WTC11 (cell line): ENCODE results near the gene ADD1. TPM values are rescaled to one million over a fixed set of nuclear protein-coding genes. Genes with fewer than 3 reads are reported as not detected.
A peak's percentile ranks its signal among the peaks of the same experiment; 100 is the strongest.

Experiments
- ATAC-seq: fragments of 200-7000 bp; cut with Tn5 transposase; 2 replicates; pipeline ENCODE4 v1.10.0; 2021; ENCODE audit warnings: mild to moderate bottlenecking, moderate library complexity
- CTCF ChIA-PET: fragments of 300-600 bp; sonication (Branson Sonifier 250); formaldehyde crosslinking; loops from one replicate; lab custom pipeline; 2021; ENCODE audit warnings: antibody characterized with exemption; lab: Charles Lee
- POLR2A ChIA-PET: fragments of 350-600 bp; sonication (Branson Sonifier 250); formaldehyde crosslinking; loops from one replicate; lab custom pipeline; 2021; ENCODE audit warnings: antibody characterized with exemption; lab: Charles Lee
- DNase-seq: peaks from one replicate; pipeline ENCODE4 v3.0.0; 2021; ENCODE audit warnings: low spot score
- H3K27ac Mint-ChIP-seq: 2 replicates; pipeline ENCODE4 v1.8.0; 2021; ENCODE audit warnings: mixed read lengths
- H3K27me3 Mint-ChIP-seq: 2 replicates; pipeline ENCODE4 v1.8.0; 2021; ENCODE audit warnings: low read depth, mild to moderate bottlenecking, moderate library complexity, mixed read lengths
- H3K36me3 Mint-ChIP-seq: 2 replicates; pipeline ENCODE4 v1.8.0; 2021; ENCODE audit warnings: mixed read lengths
- H3K4me1 Mint-ChIP-seq: 2 replicates; pipeline ENCODE4 v1.8.0; 2022; ENCODE audit warnings: mixed read lengths
- H3K4me3 Mint-ChIP-seq: 2 replicates; pipeline ENCODE4 v1.8.0; 2021; ENCODE audit warnings: mild to moderate bottlenecking, moderate library complexity, mixed read lengths
- H3K9me3 Mint-ChIP-seq: 2 replicates; pipeline ENCODE4 v1.8.0; 2021; ENCODE audit warnings: mixed read lengths
- ATF1 ChIP-seq: sonication (generic); formaldehyde crosslinking; IDR thresholded peaks from 2 replicates; pipeline ENCODE4 v1.8.1; 2023; ENCODE audit warnings: mild to moderate bottlenecking, moderate library complexity, missing genetic modification reagents
- GABPB1 ChIP-seq: sonication (generic); formaldehyde crosslinking; IDR thresholded peaks from 2 replicates; pipeline ENCODE4 v1.8.1; 2023; ENCODE audit warnings: mild to moderate bottlenecking, missing genetic modification reagents
- GRHL2 ChIP-seq: fragments of 250-450 bp; sonication (Bioruptor Pico); IDR thresholded peaks from 2 replicates; pipeline ENCODE4 v1.8.0; 2022; ENCODE audit warnings: mild to moderate bottlenecking, moderate library complexity; ENCODE audit not compliant: insufficient replicate concordance, severe bottlenecking
- JAZF1 ChIP-seq: fragments of 250-450 bp; sonication (Bioruptor Pico); IDR thresholded peaks from 2 replicates; pipeline ENCODE4 v1.9.0; 2021; ENCODE audit warnings: moderate library complexity, mild to moderate bottlenecking, inconsistent platforms
- KAT7 ChIP-seq: sonication (generic); formaldehyde crosslinking; IDR thresholded peaks from 2 replicates; pipeline ENCODE4 v1.8.1; 2023; ENCODE audit warnings: missing genetic modification reagents, mild to moderate bottlenecking, borderline replicate concordance
- MXD4 ChIP-seq: fragments of 250-450 bp; sonication (Bioruptor Pico); IDR thresholded peaks from 2 replicates; pipeline ENCODE4 v1.8.0; 2021; ENCODE audit warnings: mild to moderate bottlenecking, moderate library complexity, borderline replicate concordance
- NFE2L1 ChIP-seq: sonication (generic); formaldehyde crosslinking; IDR thresholded peaks from 2 replicates; pipeline ENCODE4 v1.8.1; 2023; ENCODE audit warnings: missing genetic modification reagents
- OVOL2 ChIP-seq: fragments of 250-450 bp; sonication (Bioruptor Pico); IDR thresholded peaks from 2 replicates; pipeline ENCODE4 v1.9.0; 2021; ENCODE audit warnings: mild to moderate bottlenecking, borderline replicate concordance
- SMAD3 ChIP-seq: sonication (generic); formaldehyde crosslinking; IDR thresholded peaks from 2 replicates; pipeline ENCODE4 v1.8.0; 2022; ENCODE audit warnings: missing genetic modification reagents, mild to moderate bottlenecking, borderline replicate concordance
- SP1 ChIP-seq: sonication (generic); formaldehyde crosslinking; conservative IDR thresholded peaks from 2 replicates; pipeline ENCODE4 v1.8.1; 2022; ENCODE audit warnings: missing genetic modification reagents
- TEAD1 ChIP-seq: sonication (generic); formaldehyde crosslinking; IDR thresholded peaks from 2 replicates; pipeline ENCODE4 v1.8.0; 2022; ENCODE audit warnings: mild to moderate bottlenecking, missing genetic modification reagents
- ZNF317 ChIP-seq: sonication (generic); formaldehyde crosslinking; IDR thresholded peaks from 2 replicates; pipeline ENCODE4 v1.8.1; 2023; ENCODE audit warnings: low read depth, mild to moderate bottlenecking, moderate library complexity, missing genetic modification reagents, borderline replicate concordance
- ZNF396 ChIP-seq: fragments of 250-450 bp; sonication (Bioruptor Pico); IDR thresholded peaks from 2 replicates; pipeline ENCODE4 v1.8.0; 2021; ENCODE audit warnings: mild to moderate bottlenecking, moderate library complexity, borderline replicate concordance
- total RNA-seq: library from RNA; stranded (reverse); gene quantifications from 3 replicates; pipeline ENCODE4 v1.2.3, GENCODE V29; 2021
- TF ChIP-seq, protein P1 (sequence below): fragments of 250-450 bp; sonication (Bioruptor Pico); IDR thresholded peaks from 2 replicates; pipeline ENCODE4 v1.8.0; 2021; ENCODE audit warnings: mild to moderate bottlenecking
- TF ChIP-seq, protein P2 (sequence below): sonication (generic); formaldehyde crosslinking; IDR thresholded peaks from 2 replicates; pipeline ENCODE4 v1.8.1; 2023; ENCODE audit warnings: mild to moderate bottlenecking, moderate library complexity, missing genetic modification reagents
- TF ChIP-seq, protein P3 (sequence below): sonication (generic); formaldehyde crosslinking; IDR thresholded peaks from 2 replicates; pipeline ENCODE4 v1.8.1; 2022; ENCODE audit warnings: mild to moderate bottlenecking, moderate library complexity, missing genetic modification reagents
- TF ChIP-seq, protein P4 (sequence below): sonication (generic); formaldehyde crosslinking; IDR thresholded peaks from 2 replicates; pipeline ENCODE4 v1.8.0; 2022; ENCODE audit warnings: missing genetic modification reagents

ADD1 gene
- total RNA-seq, 1 experiment from 2014 or later = 178 TPM

DNA sequence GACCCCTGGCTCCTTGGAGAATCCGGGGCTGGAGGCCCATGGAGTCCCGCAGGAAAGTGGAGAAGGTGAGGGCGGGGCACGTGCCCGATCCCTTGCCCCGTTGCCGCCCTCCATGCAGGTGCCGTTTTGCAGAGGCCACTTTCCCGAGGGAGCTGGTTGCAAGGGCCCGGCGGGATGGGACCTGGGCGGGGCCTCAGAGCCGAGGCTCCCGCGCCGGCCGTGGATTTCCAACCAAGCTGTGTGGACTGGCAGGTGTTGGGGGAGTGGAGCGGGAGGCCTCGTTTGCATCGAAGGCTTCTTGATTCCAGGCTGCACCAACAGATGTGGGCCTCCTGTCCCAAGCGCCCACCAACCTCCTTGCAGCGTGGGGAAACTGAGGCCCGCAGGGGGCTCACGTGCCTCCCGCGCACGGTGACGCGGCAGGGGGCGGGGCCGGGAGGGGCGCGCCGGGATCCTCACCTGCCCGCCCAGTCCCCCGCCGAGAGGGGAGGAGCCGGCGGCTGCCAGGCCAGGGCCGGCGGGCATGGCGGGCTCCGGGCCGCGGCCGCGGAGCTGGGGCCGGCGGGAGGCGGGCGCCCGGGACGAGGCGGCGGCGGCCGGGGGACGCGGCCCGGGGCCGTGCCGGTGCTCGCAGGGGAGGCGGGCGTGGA is 25.8 kb upstream of the ADD1 start (continued):
- TF ChIP-seq NFE2L1 (CRISPR knock-in tag) = peak; percentile 31; the same call in 1 of the 2 replicates

DNA sequence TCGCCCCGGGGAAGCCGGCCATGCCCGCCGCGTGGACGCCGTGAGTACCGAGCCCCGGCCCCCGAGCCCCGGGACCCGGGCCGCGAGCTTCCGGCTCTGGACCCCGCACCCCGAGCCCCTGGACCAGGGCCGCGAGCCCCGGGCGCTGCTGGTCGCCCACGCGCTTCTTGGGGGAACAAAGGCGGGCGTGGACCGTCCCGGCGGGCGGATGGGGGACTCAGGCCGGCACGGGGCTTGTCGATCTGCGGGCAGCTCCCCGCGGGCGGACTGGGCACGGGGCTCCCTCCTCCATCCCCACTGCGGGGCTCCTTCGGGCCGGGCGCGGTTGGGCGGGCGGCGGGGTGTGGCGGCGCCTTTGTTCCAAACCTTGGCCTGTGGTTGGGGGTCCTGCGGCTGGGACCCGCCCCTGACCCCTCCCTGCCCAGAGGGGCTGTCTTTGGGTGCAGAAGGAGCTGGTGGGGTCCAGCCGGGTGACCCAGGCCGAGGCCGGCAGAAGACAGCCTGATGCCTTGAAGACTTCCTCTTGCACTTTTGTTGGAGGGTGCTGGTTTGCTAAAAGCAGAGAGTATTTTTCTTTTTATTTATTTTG is 25.2 kb upstream of the ADD1 start:
- no peak overlapping the region for H3K27ac Mint-ChIP-seq
- POLR2A ChIA-PET = interaction anchor here (0.6 to 1.2 kb wide), 4 partner anchors 18 to 415 kb away, joined by 3 to 4 read pairs (median 4); no protein-coding TSS in a partner anchor
- no peaks in the 10 kb centered on the region for H3K9me3 Mint-ChIP-seq
- peaks cover 10% of the 10 kb centered on the region for H3K27me3 Mint-ChIP-seq
- peaks cover 6% of the 10 kb centered on the region for H3K36me3 Mint-ChIP-seq
- DNase-seq (peak; percentile 63), ATAC-seq (peak; percentile 68)
- CTCF ChIA-PET = interaction anchor here (0.5 to 1.8 kb wide), 11 partner anchors 17 to 145 kb away, joined by 3 to 17 read pairs (median 3); partner anchors contain the start of genes GRK4, NOP14, SH3BP2 and TNIP2
- peak overlapping the region; percentile 61 for H3K4me3 Mint-ChIP-seq
- no peak for TF ChIP-seq JAZF1
- TF ChIP-seq, protein P1, sequence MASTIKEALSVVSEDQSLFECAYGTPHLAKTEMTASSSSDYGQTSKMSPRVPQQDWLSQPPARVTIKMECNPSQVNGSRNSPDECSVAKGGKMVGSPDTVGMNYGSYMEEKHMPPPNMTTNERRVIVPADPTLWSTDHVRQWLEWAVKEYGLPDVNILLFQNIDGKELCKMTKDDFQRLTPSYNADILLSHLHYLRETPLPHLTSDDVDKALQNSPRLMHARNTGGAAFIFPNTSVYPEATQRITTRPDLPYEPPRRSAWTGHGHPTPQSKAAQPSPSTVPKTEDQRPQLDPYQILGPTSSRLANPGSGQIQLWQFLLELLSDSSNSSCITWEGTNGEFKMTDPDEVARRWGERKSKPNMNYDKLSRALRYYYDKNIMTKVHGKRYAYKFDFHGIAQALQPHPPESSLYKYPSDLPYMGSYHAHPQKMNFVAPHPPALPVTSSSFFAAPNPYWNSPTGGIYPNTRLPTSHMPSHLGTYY (CRISPR knock-in tag) = no peak
- no peak for TF ChIP-seq SMAD3
- TF ChIP-seq, protein P2, sequence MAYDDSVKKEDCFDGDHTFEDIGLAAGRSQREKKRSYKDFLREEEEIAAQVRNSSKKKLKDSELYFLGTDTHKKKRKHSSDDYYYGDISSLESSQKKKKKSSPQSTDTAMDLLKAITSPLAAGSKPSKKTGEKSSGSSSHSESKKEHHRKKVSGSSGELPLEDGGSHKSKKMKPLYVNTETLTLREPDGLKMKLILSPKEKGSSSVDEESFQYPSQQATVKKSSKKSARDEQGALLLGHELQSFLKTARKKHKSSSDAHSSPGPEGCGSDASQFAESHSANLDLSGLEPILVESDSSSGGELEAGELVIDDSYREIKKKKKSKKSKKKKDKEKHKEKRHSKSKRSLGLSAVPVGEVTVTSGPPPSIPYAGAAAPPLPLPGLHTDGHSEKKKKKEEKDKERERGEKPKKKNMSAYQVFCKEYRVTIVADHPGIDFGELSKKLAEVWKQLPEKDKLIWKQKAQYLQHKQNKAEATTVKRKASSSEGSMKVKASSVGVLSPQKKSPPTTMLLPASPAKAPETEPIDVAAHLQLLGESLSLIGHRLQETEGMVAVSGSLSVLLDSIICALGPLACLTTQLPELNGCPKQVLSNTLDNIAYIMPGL (CRISPR knock-in tag) = peak; percentile 35; the same call in 1 of the 2 replicates
- TF ChIP-seq OVOL2 = no peak
- TF ChIP-seq, protein P3, sequence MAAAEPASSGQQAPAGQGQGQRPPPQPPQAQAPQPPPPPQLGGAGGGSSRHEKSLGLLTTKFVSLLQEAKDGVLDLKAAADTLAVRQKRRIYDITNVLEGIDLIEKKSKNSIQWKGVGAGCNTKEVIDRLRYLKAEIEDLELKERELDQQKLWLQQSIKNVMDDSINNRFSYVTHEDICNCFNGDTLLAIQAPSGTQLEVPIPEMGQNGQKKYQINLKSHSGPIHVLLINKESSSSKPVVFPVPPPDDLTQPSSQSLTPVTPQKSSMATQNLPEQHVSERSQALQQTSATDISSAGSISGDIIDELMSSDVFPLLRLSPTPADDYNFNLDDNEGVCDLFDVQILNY (CRISPR knock-in tag) = no peak
- TF ChIP-seq MXD4 (CRISPR knock-in tag) = no peak
- no peak for TF ChIP-seq GRHL2 (CRISPR knock-in tag)
- no peak for TF ChIP-seq GABPB1 (CRISPR knock-in tag)
- no peak for TF ChIP-seq SP1 (CRISPR knock-in tag)
- peak; percentile 24; the same call in 1 of the 2 replicates for TF ChIP-seq ZNF317
- no peak for TF ChIP-seq TEAD1 (CRISPR knock-in tag)
- TF ChIP-seq, protein P4, sequence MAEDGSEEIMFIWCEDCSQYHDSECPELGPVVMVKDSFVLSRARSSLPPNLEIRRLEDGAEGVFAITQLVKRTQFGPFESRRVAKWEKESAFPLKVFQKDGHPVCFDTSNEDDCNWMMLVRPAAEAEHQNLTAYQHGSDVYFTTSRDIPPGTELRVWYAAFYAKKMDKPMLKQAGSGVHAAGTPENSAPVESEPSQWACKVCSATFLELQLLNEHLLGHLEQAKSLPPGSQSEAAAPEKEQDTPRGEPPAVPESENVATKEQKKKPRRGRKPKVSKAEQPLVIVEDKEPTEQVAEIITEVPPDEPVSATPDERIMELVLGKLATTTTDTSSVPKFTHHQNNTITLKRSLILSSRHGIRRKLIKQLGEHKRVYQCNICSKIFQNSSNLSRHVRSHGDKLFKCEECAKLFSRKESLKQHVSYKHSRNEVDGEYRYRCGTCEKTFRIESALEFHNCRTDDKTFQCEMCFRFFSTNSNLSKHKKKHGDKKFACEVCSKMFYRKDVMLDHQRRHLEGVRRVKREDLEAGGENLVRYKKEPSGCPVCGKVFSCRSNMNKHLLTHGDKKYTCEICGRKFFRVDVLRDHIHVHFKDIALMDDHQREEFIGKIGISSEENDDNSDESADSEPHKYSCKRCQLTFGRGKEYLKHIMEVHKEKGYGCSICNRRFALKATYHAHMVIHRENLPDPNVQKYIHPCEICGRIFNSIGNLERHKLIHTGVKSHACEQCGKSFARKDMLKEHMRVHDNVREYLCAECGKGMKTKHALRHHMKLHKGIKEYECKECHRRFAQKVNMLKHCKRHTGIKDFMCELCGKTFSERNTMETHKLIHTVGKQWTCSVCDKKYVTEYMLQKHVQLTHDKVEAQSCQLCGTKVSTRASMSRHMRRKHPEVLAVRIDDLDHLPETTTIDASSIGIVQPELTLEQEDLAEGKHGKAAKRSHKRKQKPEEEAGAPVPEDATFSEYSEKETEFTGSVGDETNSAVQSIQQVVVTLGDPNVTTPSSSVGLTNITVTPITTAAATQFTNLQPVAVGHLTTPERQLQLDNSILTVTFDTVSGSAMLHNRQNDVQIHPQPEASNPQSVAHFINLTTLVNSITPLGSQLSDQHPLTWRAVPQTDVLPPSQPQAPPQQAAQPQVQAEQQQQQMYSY = no peak
- no peak for TF ChIP-seq ATF1 (CRISPR knock-in tag)
- TF ChIP-seq ZNF396 = no peak
- TF ChIP-seq KAT7 = no peak
- H3K4me1 Mint-ChIP-seq = peaks cover 19% of the 10 kb centered on the region
